ENCODE data around the gene NVL.

GRCh38 chr1:224292419-224292818, 37.6 kb downstream of the NVL start:
- TF ChIP-seq POLR2AphosphoS5 (IDR thresholded peaks at IDR 0.05; ENCODE audit: low read depth, low read length) (no peak), FOXP2 (optimal IDR thresholded peaks at IDR 0.05; ENCODE audit: borderline replicate concordance, extremely low read depth, extremely low read length, insufficient read depth) (no peak), TAF1 (IDR thresholded peaks at IDR 0.05; ENCODE audit: borderline replicate concordance, insufficient read depth, low read length) (no peak)
- TF ChIP-seq, protein P1, sequence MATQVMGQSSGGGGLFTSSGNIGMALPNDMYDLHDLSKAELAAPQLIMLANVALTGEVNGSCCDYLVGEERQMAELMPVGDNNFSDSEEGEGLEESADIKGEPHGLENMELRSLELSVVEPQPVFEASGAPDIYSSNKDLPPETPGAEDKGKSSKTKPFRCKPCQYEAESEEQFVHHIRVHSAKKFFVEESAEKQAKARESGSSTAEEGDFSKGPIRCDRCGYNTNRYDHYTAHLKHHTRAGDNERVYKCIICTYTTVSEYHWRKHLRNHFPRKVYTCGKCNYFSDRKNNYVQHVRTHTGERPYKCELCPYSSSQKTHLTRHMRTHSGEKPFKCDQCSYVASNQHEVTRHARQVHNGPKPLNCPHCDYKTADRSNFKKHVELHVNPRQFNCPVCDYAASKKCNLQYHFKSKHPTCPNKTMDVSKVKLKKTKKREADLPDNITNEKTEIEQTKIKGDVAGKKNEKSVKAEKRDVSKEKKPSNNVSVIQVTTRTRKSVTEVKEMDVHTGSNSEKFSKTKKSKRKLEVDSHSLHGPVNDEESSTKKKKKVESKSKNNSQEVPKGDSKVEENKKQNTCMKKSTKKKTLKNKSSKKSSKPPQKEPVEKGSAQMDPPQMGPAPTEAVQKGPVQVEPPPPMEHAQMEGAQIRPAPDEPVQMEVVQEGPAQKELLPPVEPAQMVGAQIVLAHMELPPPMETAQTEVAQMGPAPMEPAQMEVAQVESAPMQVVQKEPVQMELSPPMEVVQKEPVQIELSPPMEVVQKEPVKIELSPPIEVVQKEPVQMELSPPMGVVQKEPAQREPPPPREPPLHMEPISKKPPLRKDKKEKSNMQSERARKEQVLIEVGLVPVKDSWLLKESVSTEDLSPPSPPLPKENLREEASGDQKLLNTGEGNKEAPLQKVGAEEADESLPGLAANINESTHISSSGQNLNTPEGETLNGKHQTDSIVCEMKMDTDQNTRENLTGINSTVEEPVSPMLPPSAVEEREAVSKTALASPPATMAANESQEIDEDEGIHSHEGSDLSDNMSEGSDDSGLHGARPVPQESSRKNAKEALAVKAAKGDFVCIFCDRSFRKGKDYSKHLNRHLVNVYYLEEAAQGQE (IDR thresholded peaks at IDR 0.05; ENCODE audit: insufficient read depth in 1 of 2, low read depth in 2 of 2, low read length in 2 of 2), result no peak
